ENCODE data around the gene ATP8A1.

ATP8A1 gene

GRCh38 chr4:42638321-42638720, 18.6 kb downstream of the ATP8A1 start:
- Histone ChIP-seq H3K36me3 (ENCODE audit: control insufficient read depth, insufficient read depth, low read length) (no peaks in the 10 kb centered on the region), H3K9me3 (ENCODE audit: control insufficient read depth, insufficient read depth, low read length) (no peaks in the 10 kb centered on the region), H3K27me3 (ENCODE audit: control insufficient read depth, insufficient read depth, low read length) (no peaks in the 10 kb centered on the region), H3K4me3 (ENCODE audit: low read depth, low read length) (no peak overlapping the region), H3K9ac (ENCODE audit: low read depth, low read length) (no peak overlapping the region), H3K4me1 (ENCODE audit: control insufficient read depth, insufficient read depth, low read length) (no peaks in the 10 kb centered on the region), H3K27ac (ENCODE audit: low read depth, low read length) (no peak overlapping the region)

GRCh38 chr4:42637867-42638266, 19.0 kb downstream of the ATP8A1 start:
- H3K9ac ChIP-seq (ENCODE audit: low read depth, low read length), result no peak overlapping the region
- H3K4me1 ChIP-seq (ENCODE audit: control insufficient read depth, insufficient read depth, low read length), result no peaks in the 10 kb centered on the region
- no peaks in the 10 kb centered on the region for H3K27me3 ChIP-seq (ENCODE audit: control insufficient read depth, insufficient read depth, low read length)
- H3K36me3 ChIP-seq (ENCODE audit: control insufficient read depth, insufficient read depth, low read length), result no peaks in the 10 kb centered on the region
- no peak overlapping the region for H3K4me3 ChIP-seq (ENCODE audit: low read depth, low read length)
- H3K27ac ChIP-seq (ENCODE audit: low read depth, low read length), result no peak overlapping the region
- no peaks in the 10 kb centered on the region for H3K9me3 ChIP-seq (ENCODE audit: control insufficient read depth, insufficient read depth, low read length)

GRCh38 chr4:42637104-42637503, 19.8 kb downstream of the ATP8A1 start:
- Histone ChIP-seq H3K36me3 (ENCODE audit: control insufficient read depth, insufficient read depth, low read length) (no peaks in the 10 kb centered on the region), H3K9ac (ENCODE audit: low read depth, low read length) (no peak overlapping the region), H3K9me3 (ENCODE audit: control insufficient read depth, insufficient read depth, low read length) (no peaks in the 10 kb centered on the region), H3K27ac (ENCODE audit: low read depth, low read length) (no peak overlapping the region), H3K4me1 (ENCODE audit: control insufficient read depth, insufficient read depth, low read length) (no peaks in the 10 kb centered on the region), H3K27me3 (ENCODE audit: control insufficient read depth, insufficient read depth, low read length) (no peaks in the 10 kb centered on the region), H3K4me3 (ENCODE audit: low read depth, low read length) (no peak overlapping the region)

- Histone ChIP-seq H3K4me1 (ENCODE audit: control insufficient read depth, insufficient read depth, low read length) (no peaks in the 10 kb centered on the region), H3K9ac (ENCODE audit: low read depth, low read length) (no peak overlapping the region), H3K9me3 (ENCODE audit: control insufficient read depth, insufficient read depth, low read length) (no peaks in the 10 kb centered on the region), H3K27me3 (ENCODE audit: control insufficient read depth, insufficient read depth, low read length) (no peaks in the 10 kb centered on the region), H3K4me3 (ENCODE audit: low read depth, low read length) (no peak overlapping the region), H3K36me3 (ENCODE audit: control insufficient read depth, insufficient read depth, low read length) (no peaks in the 10 kb centered on the region), H3K27ac (ENCODE audit: low read depth, low read length) (no peak overlapping the region)
These were observed 20.3 kb downstream of the ATP8A1 start for GRCh38 chr4:42636645-42636949.

GRCh38 chr4:42633605-42634388, 23.1 kb downstream of the ATP8A1 start:
- H3K27ac ChIP-seq (ENCODE audit: low read depth, low read length), result no peak overlapping the region

GRCh38 chr4:42632653-42633382, 24.1 kb downstream of the ATP8A1 start:
- no peaks in the 10 kb centered on the region for H3K4me1 ChIP-seq (ENCODE audit: control insufficient read depth, insufficient read depth, low read length)
- H3K4me3 ChIP-seq (ENCODE audit: low read depth, low read length), result no peak overlapping the region
- no peaks in the 10 kb centered on the region for H3K9me3 ChIP-seq (ENCODE audit: control insufficient read depth, insufficient read depth, low read length)
- H3K9ac ChIP-seq (ENCODE audit: low read depth, low read length), result no peak overlapping the region
- H3K36me3 ChIP-seq (ENCODE audit: control insufficient read depth, insufficient read depth, low read length), result no peaks in the 10 kb centered on the region
- H3K27ac ChIP-seq (ENCODE audit: low read depth, low read length), result no peak overlapping the region
- no peaks in the 10 kb centered on the region for H3K27me3 ChIP-seq (ENCODE audit: control insufficient read depth, insufficient read depth, low read length)

More at GRCh38 chr4:42633605-42634388, 23.1 kb downstream of the ATP8A1 start:
- Histone ChIP-seq H3K36me3 (ENCODE audit: control insufficient read depth, insufficient read depth, low read length) (no peaks in the 10 kb centered on the region), H3K9ac (ENCODE audit: low read depth, low read length) (no peak overlapping the region), H3K4me1 (ENCODE audit: control insufficient read depth, insufficient read depth, low read length) (no peaks in the 10 kb centered on the region), H3K27me3 (ENCODE audit: control insufficient read depth, insufficient read depth, low read length) (no peaks in the 10 kb centered on the region), H3K4me3 (ENCODE audit: low read depth, low read length) (no peak overlapping the region), H3K9me3 (ENCODE audit: control insufficient read depth, insufficient read depth, low read length) (no peaks in the 10 kb centered on the region)

GRCh38 chr4:42630908-42631307, 26.0 kb downstream of the ATP8A1 start:
- Histone ChIP-seq H3K4me3 (ENCODE audit: low read depth, low read length) (no peak overlapping the region), H3K27me3 (ENCODE audit: control insufficient read depth, insufficient read depth, low read length) (no peaks in the 10 kb centered on the region), H3K9ac (ENCODE audit: low read depth, low read length) (no peak overlapping the region), H3K4me1 (ENCODE audit: control insufficient read depth, insufficient read depth, low read length) (no peaks in the 10 kb centered on the region), H3K27ac (ENCODE audit: low read depth, low read length) (no peak overlapping the region), H3K36me3 (ENCODE audit: control insufficient read depth, insufficient read depth, low read length) (no peaks in the 10 kb centered on the region), H3K9me3 (ENCODE audit: control insufficient read depth, insufficient read depth, low read length) (no peaks in the 10 kb centered on the region)

GRCh38 chr4:42628740-42629139, 28.2 kb downstream of the ATP8A1 start:
- no peaks in the 10 kb centered on the region for H3K9me3 ChIP-seq (ENCODE audit: control insufficient read depth, insufficient read depth, low read length)
- no peaks in the 10 kb centered on the region for H3K4me1 ChIP-seq (ENCODE audit: control insufficient read depth, insufficient read depth, low read length)
- H3K36me3 ChIP-seq (ENCODE audit: control insufficient read depth, insufficient read depth, low read length), result no peaks in the 10 kb centered on the region
- H3K9ac ChIP-seq (ENCODE audit: low read depth, low read length), result no peak overlapping the region
- no peak overlapping the region for H3K4me3 ChIP-seq (ENCODE audit: low read depth, low read length)
- no peaks in the 10 kb centered on the region for H3K27me3 ChIP-seq (ENCODE audit: control insufficient read depth, insufficient read depth, low read length)
- H3K27ac ChIP-seq (ENCODE audit: low read depth, low read length), result no peak overlapping the region

GRCh38 chr4:42627885-42628646, 28.8 kb downstream of the ATP8A1 start:
- H3K27me3 ChIP-seq (ENCODE audit: control insufficient read depth, insufficient read depth, low read length), result no peaks in the 10 kb centered on the region
- no peak overlapping the region for H3K9ac ChIP-seq (ENCODE audit: low read depth, low read length)
- no peaks in the 10 kb centered on the region for H3K4me1 ChIP-seq (ENCODE audit: control insufficient read depth, insufficient read depth, low read length)
- H3K9me3 ChIP-seq (ENCODE audit: control insufficient read depth, insufficient read depth, low read length), result no peaks in the 10 kb centered on the region
- no peak overlapping the region for H3K4me3 ChIP-seq (ENCODE audit: low read depth, low read length)
- H3K36me3 ChIP-seq (ENCODE audit: control insufficient read depth, insufficient read depth, low read length), result no peaks in the 10 kb centered on the region
- H3K27ac ChIP-seq (ENCODE audit: low read depth, low read length), result no peak overlapping the region

- no peaks in the 10 kb centered on the region for H3K27me3 ChIP-seq (ENCODE audit: control insufficient read depth, insufficient read depth, low read length)
These were observed 30.2 kb downstream of the ATP8A1 start for GRCh38 chr4:42626629-42627146.

GRCh38 chr4:42625329-42625728, 31.6 kb downstream of the ATP8A1 start:
- no peak overlapping the region for H3K27ac ChIP-seq (ENCODE audit: low read depth, low read length)
- H3K4me1 ChIP-seq (ENCODE audit: control insufficient read depth, insufficient read depth, low read length), result no peaks in the 10 kb centered on the region
- H3K9ac ChIP-seq (ENCODE audit: low read depth, low read length), result no peak overlapping the region
- H3K36me3 ChIP-seq (ENCODE audit: control insufficient read depth, insufficient read depth, low read length), result no peaks in the 10 kb centered on the region
- H3K27me3 ChIP-seq (ENCODE audit: control insufficient read depth, insufficient read depth, low read length), result no peaks in the 10 kb centered on the region
- no peak overlapping the region for H3K4me3 ChIP-seq (ENCODE audit: low read depth, low read length)
- H3K9me3 ChIP-seq (ENCODE audit: control insufficient read depth, insufficient read depth, low read length), result no peaks in the 10 kb centered on the region

More at GRCh38 chr4:42626629-42627146, 30.2 kb downstream of the ATP8A1 start:
- Histone ChIP-seq H3K4me3 (ENCODE audit: low read depth, low read length) (no peak overlapping the region), H3K36me3 (ENCODE audit: control insufficient read depth, insufficient read depth, low read length) (no peaks in the 10 kb centered on the region), H3K4me1 (ENCODE audit: control insufficient read depth, insufficient read depth, low read length) (no peaks in the 10 kb centered on the region), H3K27ac (ENCODE audit: low read depth, low read length) (no peak overlapping the region), H3K9ac (ENCODE audit: low read depth, low read length) (no peak overlapping the region), H3K9me3 (ENCODE audit: control insufficient read depth, insufficient read depth, low read length) (no peaks in the 10 kb centered on the region)

All from HUES48 (cell line).